Stimulated activated CD4-positive, alpha-beta T cell treated with anti-CD3 and anti-CD28 coated beads, Interleukin-4, amount 100 ng/mL, for 1 hour (primary cell): ENCODE measurements around the gene SEMA5B.

Experiments used
- DNase-seq: peaks from one replicate; pipeline ENCODE4 v3.0.0-alpha.2; 2020

Gene SEMA5B

GRCh38 chr3:123054109-123054778 lies 26.7 kb upstream of the SEMA5B start:
- no peak for DNase-seq

GRCh38 chr3:123053107-123053506 lies 25.5 kb upstream of the SEMA5B start:
- DNase-seq = no peak

GRCh38 chr3:123050666-123051065 lies 23.1 kb upstream of the SEMA5B start:
- no peak for DNase-seq

GRCh38 chr3:123048480-123049237 lies 21.1 kb upstream of the SEMA5B start:
- DNase-seq = no peak

GRCh38 chr3:123047062-123047319 lies 19.4 kb upstream of the SEMA5B start:
- DNase-seq = no peak

- DNase-seq = no peak
These were observed 18.9 kb upstream of the SEMA5B start for GRCh38 chr3:123046262-123047061.

- no peak for DNase-seq
These were observed 17.6 kb upstream of the SEMA5B start for GRCh38 chr3:123044981-123045763.

GRCh38 chr3:123042413-123042812 lies 14.8 kb upstream of the SEMA5B start:
- DNase-seq = no peak

- no peak for DNase-seq
These were observed 11.6 kb upstream of the SEMA5B start for GRCh38 chr3:123039178-123039577.

- DNase-seq = no peak
These were observed 11.2 kb upstream of the SEMA5B start for GRCh38 chr3:123038751-123039150.

- no peak for DNase-seq
These were observed 9.4 kb upstream of the SEMA5B start for GRCh38 chr3:123037015-123037375.

- no peak for DNase-seq
These were observed 8.9 kb upstream of the SEMA5B start for GRCh38 chr3:123036352-123037014.

GRCh38 chr3:123034996-123035395 lies 7.4 kb upstream of the SEMA5B start:
- no peak for DNase-seq

- no peak for DNase-seq
These were observed 6.6 kb upstream of the SEMA5B start for GRCh38 chr3:123034120-123034519.

- DNase-seq = no peak
These were observed 4.5 kb upstream of the SEMA5B start for GRCh38 chr3:123032057-123032456.

GRCh38 chr3:123031051-123031450 lies 3.5 kb upstream of the SEMA5B start:
- DNase-seq = no peak

- peak; percentile 4 for DNase-seq
These were observed 768 bp upstream of the SEMA5B start for GRCh38 chr3:123028233-123028828.

- no peak for DNase-seq
These were observed 835 bp downstream of the SEMA5B start for GRCh38 chr3:123026565-123027291.

- no peak for DNase-seq
These were observed 1.7 kb downstream of the SEMA5B start for GRCh38 chr3:123025642-123026521.

- no peak for DNase-seq
These were observed 3.5 kb downstream of the SEMA5B start for GRCh38 chr3:123024056-123024455.
